ENCODE measurements around the gene ENDOG.

ENDOG gene

GRCh38 chr9:128818099-128818838 is at the start of gene ENDOG:
ENDOG (plus strand) TSS chr9:128818500; CDS start chr9:128818685, 185 bp downstream.
- peak within 1 kb of the TSS; percentile 63 to 71 for H3K4me3 ChIP-seq (replicated peaks in 1 of 2; ENCODE audit: low read depth in 2 of 2, low read length in 2 of 2)
- peak; percentile 99 for TF ChIP-seq CTCF (IDR thresholded peaks at IDR 0.05; ENCODE audit: low read depth, low read length)

GRCh38 chr9:128768606-128769005 is 49.7 kb upstream of the ENDOG start:
- TF ChIP-seq CTCF (IDR thresholded peaks at IDR 0.05; ENCODE audit: low read depth, low read length): no peak
- H3K4me3 ChIP-seq (replicated peaks in 1 of 2; ENCODE audit: low read depth in 2 of 2, low read length in 2 of 2): no peak overlapping the region
- no peak for DNase-seq (ENCODE audit: low read depth in 2 of 2)

More at GRCh38 chr9:128818099-128818838, at the start of gene ENDOG:
- DNase-seq (ENCODE audit: low read depth in 2 of 2): peak; percentile 97

GRCh38 chr9:128770286-128771030 is 47.8 kb upstream of the ENDOG start:
- DNase-seq (ENCODE audit: low read depth in 2 of 2): no peak
- H3K4me3 ChIP-seq (replicated peaks in 1 of 2; ENCODE audit: low read depth in 2 of 2, low read length in 2 of 2): peak overlapping the region; percentile 97 to 98
- TF ChIP-seq CTCF (IDR thresholded peaks at IDR 0.05; ENCODE audit: low read depth, low read length): no peak

GRCh38 chr9:128771094-128771721 is 47.1 kb upstream of the ENDOG start:
- H3K4me3 ChIP-seq (replicated peaks in 1 of 2; ENCODE audit: low read depth in 2 of 2, low read length in 2 of 2): peak overlapping the region; percentile 97 to 98
- TF ChIP-seq CTCF (IDR thresholded peaks at IDR 0.05; ENCODE audit: low read depth, low read length): no peak
- DNase-seq (ENCODE audit: low read depth in 2 of 2): peak in 1 of 2 donors; percentile 21

- DNase-seq (ENCODE audit: low read depth in 2 of 2): peak; percentile 88 to 92
- TF ChIP-seq CTCF (IDR thresholded peaks at IDR 0.05; ENCODE audit: low read depth, low read length): no peak
- H3K4me3 ChIP-seq (replicated peaks in 1 of 2; ENCODE audit: low read depth in 2 of 2, low read length in 2 of 2): peak within 1 kb of the TSS; percentile 97 to 98
These were observed 46.4 kb upstream of the ENDOG start, which contains the start of gene ZER1 for GRCh38 chr9:128771745-128772519. ZER1 (minus strand) TSS chr9:128771927; CDS start chr9:128755565, 16,362 bp downstream.

- DNase-seq (ENCODE audit: low read depth in 2 of 2): no peak
- no peak overlapping the region for H3K4me3 ChIP-seq (replicated peaks in 1 of 2; ENCODE audit: low read depth in 2 of 2, low read length in 2 of 2)
- no peak for TF ChIP-seq CTCF (IDR thresholded peaks at IDR 0.05; ENCODE audit: low read depth, low read length)
These were observed 45.3 kb upstream of the ENDOG start for GRCh38 chr9:128773049-128773448.
